HFFc6 (cell line): ENCODE measurements around the gene DHFR2. TPM values are rescaled to one million over a fixed set of nuclear protein-coding genes. Genes with fewer than 3 reads are reported as not detected.
A peak's percentile ranks its signal among the peaks of the same experiment; 100 is the strongest.
"Not testable (repeated sequence)": the region's sequence is repeated elsewhere in the genome, so short reads cannot be mapped to it uniquely, and the experiment has no call there.

Source experiments
- DNase-seq: peaks from one replicate; pipeline ENCODE4 v3.0.0-alpha.2; 2018
- H3K27ac Mint-ChIP-seq: 2 replicates; pipeline ENCODE4 v1.8.0; 2020; ENCODE audit warnings: mild to moderate bottlenecking, mixed read lengths
- H3K27me3 Mint-ChIP-seq: 2 replicates; pipeline ENCODE4 v1.8.0; 2021; ENCODE audit warnings: mild to moderate bottlenecking, moderate library complexity, mixed read lengths; ENCODE audit not compliant: insufficient read depth
- H3K36me3 Mint-ChIP-seq: 2 replicates; pipeline ENCODE4 v1.8.0; 2021; ENCODE audit warnings: low read depth, mixed read lengths
- H3K4me1 Mint-ChIP-seq: 2 replicates; pipeline ENCODE4 v1.8.0; 2020; ENCODE audit warnings: low read depth, mixed read lengths
- H3K4me3 Mint-ChIP-seq: 2 replicates; pipeline ENCODE4 v1.8.0; 2020; ENCODE audit warnings: mild to moderate bottlenecking, moderate library complexity, mixed read lengths
- H3K9me3 Mint-ChIP-seq: 2 replicates; pipeline ENCODE4 v1.8.0; 2020; ENCODE audit warnings: mild to moderate bottlenecking, mixed read lengths
- long read RNA-seq: library from polyadenylated mRNA; unstranded; transcript quantifications from one replicate; pipeline ENCODE4 v2.0.0, GENCODE V29; 2019
- total RNA-seq, 6 experiments: library from RNA; stranded (reverse); fragmentation: NEBNext Ultra II Directional; extraction: Animal tissue kit (Norgen Biotek cat#: 25700); gene quantifications; 2 replicates in 1 of 6; 3 replicates in 5 of 6; pipeline ENCODE4 v1.2.3, GENCODE V29; 2021
- TF ChIP-seq, protein P1 (sequence below): fragments of 200-600 bp; sonication (generic); IDR thresholded peaks from 2 replicates; pipeline ENCODE4 v1.5.0; 2021; ENCODE audit warnings: antibody characterized with exemption, mild to moderate bottlenecking

DHFR2 gene
- total RNA-seq = 1 to 10 TPM; 3.0 to 4.7 (median 3.6) TPM
- long read RNA-seq, full-length matches to known transcripts = 3 of 5 reads
- long read RNA-seq, partial matches to known transcripts = 0 of 5 reads
- long read RNA-seq, other reads (novel, unspliced or antisense) = 2 of 5 reads

DNA sequence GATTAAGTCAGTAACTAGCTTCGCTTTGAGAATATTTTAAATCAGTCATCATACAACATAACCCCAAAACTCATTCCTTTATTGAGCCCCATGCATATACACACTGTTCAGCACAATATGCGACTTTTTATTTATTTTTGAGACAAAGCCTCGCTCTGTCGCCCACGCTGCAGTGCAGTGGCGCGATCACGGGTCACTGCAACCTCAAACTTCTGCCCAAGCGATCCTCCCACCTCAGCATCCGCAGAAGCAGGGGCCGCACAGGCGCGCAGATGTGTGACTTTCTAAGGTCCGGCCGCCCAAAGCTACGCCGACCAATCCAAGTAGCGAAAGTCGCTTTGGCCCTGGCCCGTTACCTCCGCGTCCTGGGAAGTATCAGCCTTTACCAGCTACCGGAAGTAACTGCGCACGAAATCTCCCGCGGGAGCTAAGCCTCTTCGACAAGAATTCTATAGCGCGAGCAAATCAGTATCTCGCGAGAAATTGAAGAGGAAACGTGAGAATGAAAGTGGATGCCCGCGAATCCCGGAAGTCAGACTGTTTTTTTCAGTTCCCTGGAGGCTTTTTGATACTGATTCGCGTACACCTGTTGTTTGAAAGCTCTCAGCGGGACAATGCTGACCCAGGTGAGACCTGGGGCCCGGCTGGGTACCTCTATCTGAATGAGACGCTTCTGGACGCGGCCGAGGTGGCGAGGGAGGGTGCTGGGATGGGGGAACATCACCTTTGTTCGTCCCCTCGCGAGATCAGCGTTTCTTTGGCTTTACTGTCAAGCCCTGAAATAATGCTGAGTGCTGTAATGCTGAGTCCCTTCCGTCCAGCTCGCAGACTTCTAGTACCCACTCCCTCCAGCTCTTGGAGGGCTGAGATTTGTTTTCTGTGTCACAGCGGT lies at the start of gene DHFR2, which contains the start of gene NSUN3:
DHFR2 (minus strand) TSS at position 404 of the 892 bp plus-strand sequence. CDS start 1,405 bp downstream, outside the sequence.
NSUN3 (plus strand) TSS at position 549 of the 892 bp plus-strand sequence; CDS start at position 615, 66 bp downstream.
- H3K36me3 Mint-ChIP-seq = peaks cover 12% of the 10 kb centered on the region
- TF ChIP-seq, protein P1, sequence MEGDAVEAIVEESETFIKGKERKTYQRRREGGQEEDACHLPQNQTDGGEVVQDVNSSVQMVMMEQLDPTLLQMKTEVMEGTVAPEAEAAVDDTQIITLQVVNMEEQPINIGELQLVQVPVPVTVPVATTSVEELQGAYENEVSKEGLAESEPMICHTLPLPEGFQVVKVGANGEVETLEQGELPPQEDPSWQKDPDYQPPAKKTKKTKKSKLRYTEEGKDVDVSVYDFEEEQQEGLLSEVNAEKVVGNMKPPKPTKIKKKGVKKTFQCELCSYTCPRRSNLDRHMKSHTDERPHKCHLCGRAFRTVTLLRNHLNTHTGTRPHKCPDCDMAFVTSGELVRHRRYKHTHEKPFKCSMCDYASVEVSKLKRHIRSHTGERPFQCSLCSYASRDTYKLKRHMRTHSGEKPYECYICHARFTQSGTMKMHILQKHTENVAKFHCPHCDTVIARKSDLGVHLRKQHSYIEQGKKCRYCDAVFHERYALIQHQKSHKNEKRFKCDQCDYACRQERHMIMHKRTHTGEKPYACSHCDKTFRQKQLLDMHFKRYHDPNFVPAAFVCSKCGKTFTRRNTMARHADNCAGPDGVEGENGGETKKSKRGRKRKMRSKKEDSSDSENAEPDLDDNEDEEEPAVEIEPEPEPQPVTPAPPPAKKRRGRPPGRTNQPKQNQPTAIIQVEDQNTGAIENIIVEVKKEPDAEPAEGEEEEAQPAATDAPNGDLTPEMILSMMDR = no peak
- H3K27me3 Mint-ChIP-seq = no peaks in the 10 kb centered on the region; the same call in 1 of the 2 replicates
- no peaks in the 10 kb centered on the region for H3K9me3 Mint-ChIP-seq
- peaks cover 40% of the 10 kb centered on the region for H3K4me1 Mint-ChIP-seq
- DNase-seq = peak; percentile 98
- peak within 1 kb of the TSS; percentile 100 for H3K27ac Mint-ChIP-seq
- peak within 1 kb of the TSS; percentile 98 for H3K4me3 Mint-ChIP-seq

DNA sequence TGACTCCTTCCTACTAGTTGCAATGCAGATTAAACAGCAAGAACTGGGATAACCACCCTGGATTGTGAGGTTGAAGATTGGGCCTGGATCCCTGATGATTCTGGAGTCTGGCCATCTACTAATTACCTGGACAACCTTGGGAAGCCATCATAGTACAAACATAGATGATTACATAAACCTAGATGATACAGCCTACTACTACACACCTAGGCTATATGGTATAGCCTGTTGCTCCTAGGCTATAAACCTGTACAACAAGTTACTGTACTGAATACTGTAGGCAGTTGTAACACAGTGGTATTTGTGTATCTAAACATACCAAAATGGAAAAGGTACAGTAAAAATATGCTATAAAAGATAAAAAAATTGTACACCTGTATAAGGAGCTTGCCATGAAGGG lies 48.1 kb upstream of the DHFR2 start:
- Mint-ChIP-seq H3K4me3 (no peak overlapping the region), H3K9me3 (no peaks in the 10 kb centered on the region), H3K36me3 (no peaks in the 10 kb centered on the region), H3K27ac (no peak overlapping the region), H3K4me1 (peaks cover 18% of the 10 kb centered on the region), H3K27me3 (no peaks in the 10 kb centered on the region; the same call in 1 of the 2 replicates)
- TF ChIP-seq, protein P1 = no peak
- no peak for DNase-seq

DNA sequence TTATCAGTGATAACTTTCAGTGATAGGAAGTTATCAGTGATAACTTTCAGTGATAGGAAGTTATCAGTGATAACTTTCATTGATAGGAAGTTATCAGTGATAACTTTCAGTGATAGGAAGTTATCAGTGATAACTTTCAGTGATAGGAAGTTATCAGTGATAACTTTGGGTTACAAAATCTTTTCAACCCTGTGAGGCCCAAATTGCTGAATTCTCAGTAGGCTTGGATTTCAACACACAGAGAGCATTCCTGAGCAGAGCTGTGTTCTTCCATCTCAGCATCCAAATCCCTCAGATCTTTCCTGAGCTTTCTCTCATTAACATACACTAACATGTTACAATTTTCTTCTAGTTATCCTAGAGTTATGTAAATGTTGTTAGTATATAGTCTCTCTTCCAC lies 47.5 kb upstream of the DHFR2 start:
- H3K4me1 Mint-ChIP-seq = peaks cover 12% of the 10 kb centered on the region
- not testable (repeated sequence) for H3K36me3 Mint-ChIP-seq, H3K27me3 Mint-ChIP-seq, H3K9me3 Mint-ChIP-seq, H3K27ac Mint-ChIP-seq, DNase-seq, H3K4me3 Mint-ChIP-seq

DNA sequence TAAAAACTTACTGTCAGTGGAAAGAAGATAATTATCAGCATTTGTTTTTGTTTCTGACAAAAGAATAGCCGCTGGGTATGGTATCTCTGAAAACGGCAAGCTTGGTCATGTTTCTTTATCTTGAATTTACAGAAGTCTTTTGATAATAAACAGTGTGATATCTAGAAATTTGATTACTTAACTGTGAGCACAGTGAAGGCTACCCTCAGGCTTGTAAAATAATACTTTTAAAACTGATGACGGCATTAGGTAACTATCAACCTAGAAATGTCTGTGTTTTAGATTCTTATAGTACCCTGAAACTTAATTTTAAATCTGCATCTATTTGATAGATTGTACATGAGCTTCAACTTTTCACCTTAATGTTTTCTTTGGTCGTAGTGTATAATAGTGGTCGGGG lies 43.6 kb upstream of the DHFR2 start:
- Mint-ChIP-seq H3K4me1 (no peaks in the 10 kb centered on the region), H3K27me3 (no peaks in the 10 kb centered on the region; the same call in 1 of the 2 replicates)
- TF ChIP-seq, protein P1 = no peak

DNA sequence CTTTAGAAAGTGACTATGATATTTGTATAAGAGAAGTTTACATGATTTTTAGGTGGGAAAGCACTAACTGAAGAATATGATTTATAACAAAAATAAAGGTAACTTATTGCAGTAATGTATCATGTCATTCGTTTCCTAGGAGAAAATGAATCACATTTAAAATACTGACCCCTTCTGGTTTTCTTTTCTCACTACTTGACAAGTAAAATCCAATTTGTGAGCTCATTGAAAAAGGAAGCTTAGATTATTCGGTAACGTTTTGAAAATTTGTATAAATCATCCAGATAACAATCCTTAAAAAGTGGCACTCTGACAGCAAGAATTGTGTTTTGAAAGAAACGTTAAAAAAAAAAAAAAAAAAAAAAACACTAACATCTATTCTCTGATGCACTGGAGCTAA lies 39.1 kb upstream of the DHFR2 start:
- peaks cover 9% of the 10 kb centered on the region; the same call in 1 of the 2 replicates for H3K36me3 Mint-ChIP-seq
- TF ChIP-seq, protein P1 = peak; percentile 68
- H3K27ac Mint-ChIP-seq = no peak overlapping the region
- H3K9me3 Mint-ChIP-seq = no peaks in the 10 kb centered on the region
- DNase-seq = peak; percentile 36
- H3K4me1 Mint-ChIP-seq = no peaks in the 10 kb centered on the region
- H3K27me3 Mint-ChIP-seq = no peaks in the 10 kb centered on the region
- H3K4me3 Mint-ChIP-seq = no peak overlapping the region

More for the DNA sequence above, 43.6 kb upstream of the DHFR2 start:
- Mint-ChIP-seq H3K36me3 (no peaks in the 10 kb centered on the region), H3K27ac (no peak overlapping the region), H3K9me3 (no peaks in the 10 kb centered on the region), H3K4me3 (no peak overlapping the region)
- DNase-seq = no peak

DNA sequence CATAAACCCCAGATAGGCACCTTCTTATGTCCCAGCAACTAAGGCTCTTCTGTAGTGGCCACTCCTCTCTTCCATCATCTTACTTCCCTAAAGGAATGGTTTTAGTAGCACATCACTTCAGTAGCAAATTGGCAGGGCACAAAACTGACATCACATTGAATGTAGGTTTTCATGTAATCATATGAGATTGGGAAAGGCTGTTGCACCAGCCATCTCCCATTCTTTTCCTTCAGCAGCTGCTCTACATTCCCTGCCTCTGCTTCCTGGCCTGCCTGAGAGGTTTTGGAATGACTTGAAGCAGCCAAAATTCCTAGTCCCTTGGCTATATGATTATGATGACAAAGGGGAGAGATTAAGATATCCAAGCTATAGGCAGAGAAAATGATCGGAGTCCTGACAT lies 36.6 kb upstream of the DHFR2 start:
- no peak for DNase-seq
- no peaks in the 10 kb centered on the region for H3K4me1 Mint-ChIP-seq
- H3K36me3 Mint-ChIP-seq = peaks cover 9% of the 10 kb centered on the region; the same call in 1 of the 2 replicates
- no peak overlapping the region for H3K27ac Mint-ChIP-seq
- TF ChIP-seq, protein P1 = no peak
- H3K27me3 Mint-ChIP-seq = no peaks in the 10 kb centered on the region
- no peak overlapping the region for H3K4me3 Mint-ChIP-seq
- no peaks in the 10 kb centered on the region for H3K9me3 Mint-ChIP-seq
